ENCODE results near the gene MDFIC.

Gene MDFIC

GRCh38 chr7:115023219-115023618 is 101.3 kb downstream of the MDFIC start:
- no peaks in the 10 kb centered on the region for H3K27me3 ChIP-seq (ENCODE audit: control insufficient read depth, insufficient read depth, low read length)
- H3K9ac ChIP-seq (ENCODE audit: low read length): no peak overlapping the region
- no peaks in the 10 kb centered on the region for H3K36me3 ChIP-seq (ENCODE audit: control insufficient read depth, low read depth, low read length)
- H3K9me3 ChIP-seq (ENCODE audit: control insufficient read depth, low read depth, low read length): no peaks in the 10 kb centered on the region
- no peak overlapping the region for H3K27ac ChIP-seq (ENCODE audit: low read length)
- no peaks in the 10 kb centered on the region for H3K4me1 ChIP-seq (ENCODE audit: control insufficient read depth, low read depth, low read length)
- no peak overlapping the region for H3K4me3 ChIP-seq (ENCODE audit: low read length)

DNA sequence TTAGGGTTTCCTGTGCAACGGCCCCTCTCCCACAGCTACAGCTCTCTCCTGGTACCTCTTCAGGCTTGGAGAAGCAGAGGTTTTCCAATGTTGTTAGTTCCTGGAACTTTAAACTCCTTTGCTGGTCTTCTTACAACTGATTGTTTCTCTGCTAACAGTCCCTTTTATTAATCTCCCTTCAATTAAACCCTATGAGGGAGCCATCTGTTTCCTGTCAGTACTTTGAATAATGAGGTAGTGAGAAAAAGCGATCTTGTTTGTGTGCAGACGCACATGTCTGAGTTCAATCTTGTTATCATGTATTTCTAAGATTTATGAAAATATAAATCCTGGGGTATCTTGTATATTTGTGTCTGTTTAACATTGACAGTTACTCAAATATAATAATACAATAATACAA is 102.4 kb downstream of the MDFIC start:
- Histone ChIP-seq H3K9me3 (ENCODE audit: control insufficient read depth, low read depth, low read length) (no peaks in the 10 kb centered on the region), H3K4me3 (ENCODE audit: low read length) (no peak overlapping the region), H3K9ac (ENCODE audit: low read length) (no peak overlapping the region), H3K36me3 (ENCODE audit: control insufficient read depth, low read depth, low read length) (no peaks in the 10 kb centered on the region), H3K27ac (ENCODE audit: low read length) (no peak overlapping the region), H3K4me1 (ENCODE audit: control insufficient read depth, low read depth, low read length) (no peaks in the 10 kb centered on the region), H3K27me3 (ENCODE audit: control insufficient read depth, insufficient read depth, low read length) (no peaks in the 10 kb centered on the region)

DNA sequence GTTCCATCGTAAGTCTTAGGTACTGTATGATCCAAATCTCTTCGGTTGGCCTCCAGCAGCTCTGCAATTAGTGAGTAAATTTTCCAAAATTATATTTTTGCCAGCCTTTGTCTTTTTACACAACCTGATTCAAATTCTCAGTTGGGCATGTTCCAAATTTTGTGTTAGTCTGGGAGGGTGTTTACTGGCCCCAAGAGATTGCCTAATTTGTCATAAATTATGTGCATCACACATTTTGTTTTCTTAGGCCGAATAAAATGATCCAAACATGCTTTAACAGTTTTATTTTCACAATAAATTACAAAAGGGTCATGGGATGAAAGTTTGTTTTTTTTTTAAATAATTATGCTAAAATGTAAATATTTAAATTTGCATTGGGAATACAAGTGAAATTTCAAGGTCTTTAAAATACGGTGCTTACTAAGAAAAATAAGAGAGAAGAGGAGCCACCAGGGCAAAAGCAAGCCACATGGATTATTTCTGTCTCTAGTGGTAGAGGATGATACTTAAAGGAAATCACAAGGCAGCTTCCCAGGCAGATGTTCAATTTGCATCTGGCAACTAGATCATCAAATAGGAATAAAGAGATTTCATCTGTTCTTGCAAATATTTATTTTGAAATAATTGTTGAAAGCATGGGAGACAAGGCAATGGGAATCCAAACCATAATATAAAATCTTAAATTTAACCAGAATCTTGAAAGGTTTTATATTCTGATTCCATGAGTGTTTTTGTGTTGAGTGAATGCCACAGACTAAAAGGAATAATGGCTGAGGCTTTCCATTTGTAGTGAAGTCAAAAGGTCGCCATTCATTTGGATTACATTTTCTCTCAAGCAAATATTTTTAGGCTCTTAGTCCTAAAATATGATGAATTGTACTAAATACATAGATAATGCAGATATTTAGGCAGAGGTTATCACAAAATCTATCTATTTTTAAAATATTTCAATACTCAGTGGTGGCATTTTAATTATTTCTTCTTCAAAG is 111.1 kb downstream of the MDFIC start:
- Histone ChIP-seq H3K27ac (ENCODE audit: low read length) (no peak overlapping the region), H3K27me3 (ENCODE audit: control insufficient read depth, insufficient read depth, low read length) (no peaks in the 10 kb centered on the region), H3K4me3 (ENCODE audit: low read length) (no peak overlapping the region), H3K36me3 (ENCODE audit: control insufficient read depth, low read depth, low read length) (no peaks in the 10 kb centered on the region), H3K9ac (ENCODE audit: low read length) (no peak overlapping the region), H3K4me1 (ENCODE audit: control insufficient read depth, low read depth, low read length) (peaks cover 10% of the 10 kb centered on the region), H3K9me3 (ENCODE audit: control insufficient read depth, low read depth, low read length) (no peaks in the 10 kb centered on the region)

- no peaks in the 10 kb centered on the region for H3K36me3 ChIP-seq (ENCODE audit: control insufficient read depth, low read depth, low read length)
- no peaks in the 10 kb centered on the region for H3K9me3 ChIP-seq (ENCODE audit: control insufficient read depth, low read depth, low read length)
- H3K27me3 ChIP-seq (ENCODE audit: control insufficient read depth, insufficient read depth, low read length): no peaks in the 10 kb centered on the region
- H3K4me1 ChIP-seq (ENCODE audit: control insufficient read depth, low read depth, low read length): peaks cover 10% of the 10 kb centered on the region
- H3K27ac ChIP-seq (ENCODE audit: low read length): no peak overlapping the region
- no peak overlapping the region for H3K9ac ChIP-seq (ENCODE audit: low read length)
- no peak overlapping the region for H3K4me3 ChIP-seq (ENCODE audit: low read length)
These were observed 112.1 kb downstream of the MDFIC start for GRCh38 chr7:115033917-115034459.

- Histone ChIP-seq H3K27me3 (ENCODE audit: control insufficient read depth, insufficient read depth, low read length) (no peaks in the 10 kb centered on the region), H3K4me1 (ENCODE audit: control insufficient read depth, low read depth, low read length) (peaks cover 10% of the 10 kb centered on the region), H3K9me3 (ENCODE audit: control insufficient read depth, low read depth, low read length) (no peaks in the 10 kb centered on the region), H3K4me3 (ENCODE audit: low read length) (no peak overlapping the region), H3K9ac (ENCODE audit: low read length) (no peak overlapping the region), H3K27ac (ENCODE audit: low read length) (no peak overlapping the region), H3K36me3 (ENCODE audit: control insufficient read depth, low read depth, low read length) (no peaks in the 10 kb centered on the region)
These were observed 112.6 kb downstream of the MDFIC start for GRCh38 chr7:115034515-115034914.

GRCh38 chr7:115037128-115037802 is 115.4 kb downstream of the MDFIC start:
- H3K27ac ChIP-seq (ENCODE audit: low read length): no peak overlapping the region
- H3K27me3 ChIP-seq (ENCODE audit: control insufficient read depth, insufficient read depth, low read length): no peaks in the 10 kb centered on the region
- H3K4me1 ChIP-seq (ENCODE audit: control insufficient read depth, low read depth, low read length): peaks cover 10% of the 10 kb centered on the region
- H3K4me3 ChIP-seq (ENCODE audit: low read length): no peak overlapping the region
- H3K36me3 ChIP-seq (ENCODE audit: control insufficient read depth, low read depth, low read length): no peaks in the 10 kb centered on the region
- no peaks in the 10 kb centered on the region for H3K9me3 ChIP-seq (ENCODE audit: control insufficient read depth, low read depth, low read length)
- no peak overlapping the region for H3K9ac ChIP-seq (ENCODE audit: low read length)

DNA sequence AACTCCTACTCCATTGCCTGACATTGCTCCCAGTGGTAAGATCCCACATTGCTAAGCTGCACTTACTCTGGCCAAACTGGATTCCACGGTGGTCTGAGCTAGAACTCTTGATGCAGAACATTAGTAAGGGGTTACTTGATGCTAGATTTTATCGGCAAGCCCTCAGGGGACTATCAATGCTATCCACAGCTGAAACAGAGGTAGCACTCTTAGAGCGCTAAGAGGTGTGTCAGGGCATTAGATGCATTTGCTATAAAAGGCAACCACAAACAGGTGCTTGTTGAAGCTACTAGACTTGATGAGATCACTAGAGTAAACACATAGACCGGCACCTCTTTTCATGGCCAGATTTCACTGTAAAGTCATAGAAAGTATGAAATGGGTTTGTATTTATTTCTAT is 116.3 kb downstream of the MDFIC start:
- Histone ChIP-seq H3K27me3 (ENCODE audit: control insufficient read depth, insufficient read depth, low read length) (no peaks in the 10 kb centered on the region), H3K36me3 (ENCODE audit: control insufficient read depth, low read depth, low read length) (no peaks in the 10 kb centered on the region), H3K4me1 (ENCODE audit: control insufficient read depth, low read depth, low read length) (peaks cover 9% of the 10 kb centered on the region), H3K9me3 (ENCODE audit: control insufficient read depth, low read depth, low read length) (no peaks in the 10 kb centered on the region), H3K27ac (ENCODE audit: low read length) (no peak overlapping the region), H3K9ac (ENCODE audit: low read length) (no peak overlapping the region), H3K4me3 (ENCODE audit: low read length) (no peak overlapping the region)

DNA sequence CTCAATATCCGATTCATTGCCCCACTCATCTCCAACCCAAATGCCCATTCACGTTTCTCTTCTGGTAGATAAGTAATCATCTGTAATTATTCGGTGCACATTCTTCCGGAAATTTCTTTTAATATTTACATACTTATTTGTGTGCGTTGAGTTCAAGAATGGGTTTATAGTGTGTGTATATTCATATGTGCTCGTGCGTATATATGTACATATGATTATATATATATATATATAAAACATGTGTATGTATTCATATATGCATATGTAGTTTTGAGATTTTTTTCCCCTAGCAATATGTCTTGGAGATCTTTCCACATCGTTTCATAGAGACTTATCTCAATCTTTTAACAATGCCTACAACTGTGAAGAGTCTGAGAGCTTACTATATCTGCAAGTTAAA is 118.2 kb downstream of the MDFIC start:
- Histone ChIP-seq H3K36me3 (ENCODE audit: control insufficient read depth, low read depth, low read length) (no peaks in the 10 kb centered on the region), H3K9ac (ENCODE audit: low read length) (no peak overlapping the region), H3K9me3 (ENCODE audit: control insufficient read depth, low read depth, low read length) (no peaks in the 10 kb centered on the region), H3K27me3 (ENCODE audit: control insufficient read depth, insufficient read depth, low read length) (no peaks in the 10 kb centered on the region), H3K4me1 (ENCODE audit: control insufficient read depth, low read depth, low read length) (no peaks in the 10 kb centered on the region), H3K4me3 (ENCODE audit: low read length) (no peak overlapping the region), H3K27ac (ENCODE audit: low read length) (no peak overlapping the region)

DNA sequence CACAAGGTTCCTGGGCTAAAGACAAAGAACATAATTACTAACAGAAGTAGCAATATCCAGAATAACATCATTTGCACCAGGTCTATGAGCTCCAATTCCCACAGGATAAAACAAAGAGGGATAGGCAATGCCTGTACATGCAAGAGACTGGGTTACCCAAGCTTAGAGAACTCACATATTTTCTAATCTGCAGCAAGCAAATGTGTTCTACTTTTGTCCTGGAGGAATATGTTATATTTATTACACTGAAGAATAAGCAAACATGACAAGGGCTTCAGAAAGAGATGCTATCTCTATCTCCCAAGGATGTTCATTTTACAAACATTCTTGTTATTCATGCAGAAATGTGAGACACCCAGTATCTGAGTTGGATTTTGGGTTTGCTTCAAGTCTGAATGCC is 118.6 kb downstream of the MDFIC start:
- H3K27me3 ChIP-seq (ENCODE audit: control insufficient read depth, insufficient read depth, low read length): no peaks in the 10 kb centered on the region
- H3K4me3 ChIP-seq (ENCODE audit: low read length): no peak overlapping the region
- no peaks in the 10 kb centered on the region for H3K4me1 ChIP-seq (ENCODE audit: control insufficient read depth, low read depth, low read length)
- H3K9me3 ChIP-seq (ENCODE audit: control insufficient read depth, low read depth, low read length): no peaks in the 10 kb centered on the region
- H3K27ac ChIP-seq (ENCODE audit: low read length): no peak overlapping the region
- H3K9ac ChIP-seq (ENCODE audit: low read length): no peak overlapping the region
- no peaks in the 10 kb centered on the region for H3K36me3 ChIP-seq (ENCODE audit: control insufficient read depth, low read depth, low read length)

DNA sequence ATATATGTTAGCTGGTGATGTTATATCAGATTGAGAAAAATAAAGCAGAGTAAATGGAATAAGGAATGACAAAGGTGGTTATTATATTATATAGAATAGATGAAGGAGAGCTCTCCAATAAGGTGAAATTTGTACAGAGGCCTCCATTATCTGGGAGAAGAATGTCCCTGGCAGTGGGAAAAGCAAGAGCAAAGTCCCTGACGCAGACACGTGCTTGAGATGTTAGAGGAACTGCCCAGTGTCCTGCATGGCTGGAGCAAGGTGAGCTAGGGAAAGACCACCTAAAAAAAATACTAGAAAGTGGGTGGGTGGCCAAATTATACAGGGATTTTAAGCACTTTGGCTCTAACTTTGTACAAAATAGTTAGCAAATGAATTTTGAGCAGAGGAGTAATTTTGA is 120.7 kb downstream of the MDFIC start:
- no peaks in the 10 kb centered on the region for H3K27me3 ChIP-seq (ENCODE audit: control insufficient read depth, insufficient read depth, low read length)
- no peaks in the 10 kb centered on the region for H3K36me3 ChIP-seq (ENCODE audit: control insufficient read depth, low read depth, low read length)
- peaks cover 7% of the 10 kb centered on the region for H3K4me1 ChIP-seq (ENCODE audit: control insufficient read depth, low read depth, low read length)
- H3K27ac ChIP-seq (ENCODE audit: low read length): no peak overlapping the region
- H3K9me3 ChIP-seq (ENCODE audit: control insufficient read depth, low read depth, low read length): no peaks in the 10 kb centered on the region
- H3K9ac ChIP-seq (ENCODE audit: low read length): no peak overlapping the region
- H3K4me3 ChIP-seq (ENCODE audit: low read length): no peak overlapping the region

DNA sequence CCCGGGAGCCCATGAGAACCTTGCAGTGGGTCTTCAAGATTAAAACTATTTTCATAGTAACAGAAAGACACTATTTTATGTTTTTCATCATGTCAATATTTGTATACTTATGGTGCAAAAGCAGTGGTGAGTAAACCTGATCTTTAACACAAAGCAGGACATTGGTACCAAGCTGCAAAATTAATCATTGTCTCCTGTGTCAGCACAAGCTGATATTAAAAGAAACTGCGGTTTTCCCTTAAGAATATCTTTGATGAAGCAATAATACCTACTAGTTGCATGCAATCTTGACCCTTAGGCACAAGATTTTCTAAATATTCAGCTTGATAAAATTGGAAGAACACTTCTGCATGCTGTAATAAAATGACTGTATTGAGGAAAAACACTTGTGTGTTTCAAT is 121.7 kb downstream of the MDFIC start:
- no peak overlapping the region for H3K27ac ChIP-seq (ENCODE audit: low read length)
- H3K27me3 ChIP-seq (ENCODE audit: control insufficient read depth, insufficient read depth, low read length): no peaks in the 10 kb centered on the region
- H3K4me1 ChIP-seq (ENCODE audit: control insufficient read depth, low read depth, low read length): peaks cover 7% of the 10 kb centered on the region
- H3K4me3 ChIP-seq (ENCODE audit: low read length): no peak overlapping the region
- H3K36me3 ChIP-seq (ENCODE audit: control insufficient read depth, low read depth, low read length): no peaks in the 10 kb centered on the region
- no peaks in the 10 kb centered on the region for H3K9me3 ChIP-seq (ENCODE audit: control insufficient read depth, low read depth, low read length)
- H3K9ac ChIP-seq (ENCODE audit: low read length): no peak overlapping the region
